A549 (cell line): Measurements from ENCODE around the gene CREG2. TPM values are rescaled to one million over a fixed set of nuclear protein-coding genes. Genes with fewer than 3 reads are reported as not detected.

Experiments used
- ATAC-seq, 2 experiments: fragments of 200-7000 bp in 1 of 2; fragments of >200 bp in 1 of 2; cut with Nextera tagmentation in 1 of 2; cut with Tn5 transposase in 1 of 2; 3 replicates each; pipeline versions ENCODE4 v1.8.0 to v1.9.1; 2018 to 2020; ENCODE audit warnings: mild to moderate bottlenecking in 1 of 2, moderate library complexity in 1 of 2
- CTCF ChIA-PET: fragments of 300-600 bp; sonication (Branson Sonifier 250); formaldehyde crosslinking; extraction: SDS; loops from one replicate; lab custom pipeline; 2021; ENCODE audit warnings: antibody characterized with exemption, inconsistent platforms; lab: Yijun Ruan, JAX
- POLR2A ChIA-PET: fragments of 350-600 bp; formaldehyde crosslinking; extraction: SDS; loops from one replicate; lab custom pipeline; 2021; ENCODE audit warnings: antibody characterized with exemption, inconsistent platforms; lab: Yijun Ruan, JAX
- DNase-seq, 2 experiments: peaks; one replicate each; pipeline versions ENCODE4 v3.0.0 to v3.0.0-alpha.2; 2011 to 2016; ENCODE audit warnings: low read depth in 1 of 2, low spot score in 1 of 2
- FAIRE-seq: peaks from 2 replicates; lab custom pipeline; 2011; peaks lifted over from hg19 to GRCh38; lab: Jason Lieb, UNC
- H3K27ac ChIP-seq, 2 experiments: fragments of >200 bp; sonication (Bioruptor Twin); formaldehyde crosslinking; 3 replicates each; pipeline ENCODE4 v1.5.1; 2016 to 2017
- H3K4me1 ChIP-seq: fragments of >200 bp; sonication (Bioruptor Twin); formaldehyde crosslinking; 3 replicates; pipeline ENCODE4 v1.6.1; 2016
- H3K4me2 ChIP-seq: fragments of >200 bp; sonication (Bioruptor Twin); formaldehyde crosslinking; 3 replicates; pipeline ENCODE4 v1.6.1; 2016
- H3K4me3 ChIP-seq: fragments of >200 bp; sonication (Bioruptor Twin); formaldehyde crosslinking; 3 replicates; pipeline ENCODE4 v1.5.1; 2016
- H3K9me3 ChIP-seq: fragments of >200 bp; sonication (Bioruptor Twin); formaldehyde crosslinking; 3 replicates; pipeline ENCODE4 v1.6.1; 2016
- BHLHE40 ChIP-seq: IDR thresholded peaks from 2 replicates; pipeline ENCODE4 v1.6.1; 2012; ENCODE audit warnings: low read depth, low read length, inconsistent platforms
- CBX2 ChIP-seq: fragments of 200-600 bp; sonication (generic); IDR thresholded peaks from 2 replicates; pipeline ENCODE4 v1.6.1; 2016; ENCODE audit warnings: low read depth, mild to moderate bottlenecking, borderline replicate concordance
- CBX8 ChIP-seq: fragments of 200-600 bp; sonication (generic); IDR thresholded peaks from 2 replicates; pipeline ENCODE4 v1.6.1; 2016
- CHD2 ChIP-seq: fragments of 150-350 bp; IDR thresholded peaks from 2 replicates; pipeline ENCODE4 v1.6.1; 2014; ENCODE audit warnings: low read length; ENCODE audit not compliant: partially characterized antibody
- CHD4 ChIP-seq: fragments of 200-600 bp; sonication (generic); IDR thresholded peaks from 2 replicates; pipeline ENCODE4 v1.6.1; 2016; ENCODE audit warnings: antibody characterized with exemption, mild to moderate bottlenecking, borderline replicate concordance
- EHF ChIP-seq: fragments of 250-450 bp; sonication (Bioruptor Pico); IDR thresholded peaks from 2 replicates; pipeline ENCODE4 v1.5.0; 2020; ENCODE audit warnings: mild to moderate bottlenecking
- EHMT2 ChIP-seq: fragments of 200-600 bp; sonication (generic); IDR thresholded peaks from 2 replicates; pipeline ENCODE4 v1.6.1; 2016; ENCODE audit warnings: antibody characterized with exemption, low read depth, mild to moderate bottlenecking, moderate library complexity
- ELK1 ChIP-seq: fragments of 150-350 bp; IDR thresholded peaks from 2 replicates; pipeline ENCODE4 v1.6.1; 2014; ENCODE audit warnings: low read depth, mild to moderate bottlenecking, low read length
- EP300 ChIP-seq, 2 experiments: fragments of >200 bp; sonication (Bioruptor Twin); formaldehyde crosslinking; IDR thresholded peaks; 2 replicates in 1 of 2; 3 replicates in 1 of 2; pipeline ENCODE4 v1.6.1; 2016 to 2017
- FOSL2 ChIP-seq, 2 experiments: fragments of 450-650 bp in 1 of 2; fragments of >200 bp in 1 of 2; sonication (Bioruptor Twin) in 1 of 2; formaldehyde crosslinking; IDR thresholded peaks; 2 replicates each; pipeline versions ENCODE4 v1.5.0 to v1.6.1; 2016 to 2020; ENCODE audit warnings: mild to moderate bottlenecking in 1 of 2, moderate library complexity in 1 of 2
- GATA3 ChIP-seq: IDR thresholded peaks from 2 replicates; pipeline ENCODE4 v1.6.1; 2012; ENCODE audit warnings: borderline replicate concordance
- HES2 ChIP-seq: fragments of >200 bp; sonication (Bioruptor Twin); formaldehyde crosslinking; IDR thresholded peaks from 2 replicates; pipeline ENCODE4 v1.6.1; 2016
- HOXA7 ChIP-seq: fragments of 250-450 bp; sonication (Bioruptor Pico); IDR thresholded peaks from 2 replicates; pipeline ENCODE4 v1.5.0; 2020; ENCODE audit warnings: mild to moderate bottlenecking, moderate library complexity
- HOXB13 ChIP-seq: fragments of 250-450 bp; sonication (Bioruptor Pico); IDR thresholded peaks from 2 replicates; pipeline ENCODE4 v1.5.0; 2020; ENCODE audit warnings: low read depth, mild to moderate bottlenecking, moderate library complexity
- JUNB ChIP-seq: fragments of >200 bp; sonication (Bioruptor Twin); formaldehyde crosslinking; IDR thresholded peaks from 2 replicates; pipeline ENCODE4 v1.6.1; 2016
- MAFK ChIP-seq: fragments of 450-650 bp; IDR thresholded peaks from 2 replicates; pipeline ENCODE4 v1.6.1; 2014; ENCODE audit not compliant: partially characterized antibody
- MAX ChIP-seq: IDR thresholded peaks from 2 replicates; pipeline ENCODE4 v1.6.1; 2012
- MAZ ChIP-seq: fragments of 150-350 bp; IDR thresholded peaks from 2 replicates; pipeline ENCODE4 v1.6.1; 2014; ENCODE audit warnings: antibody characterized with exemption, low read depth, low read length, borderline replicate concordance
- MYC ChIP-seq: IDR thresholded peaks from 2 replicates; pipeline ENCODE4 v1.6.1; 2012; ENCODE audit warnings: mild to moderate bottlenecking, inconsistent platforms, low read length, improper control_type of control experiment, borderline replicate concordance
- NFE2L2 ChIP-seq: fragments of 150-350 bp; conservative IDR thresholded peaks from 2 replicates; pipeline ENCODE4 v1.6.1; 2014; ENCODE audit warnings: low read length
- NR3C1 ChIP-seq: fragments of >200 bp; sonication (Bioruptor Twin); formaldehyde crosslinking; IDR thresholded peaks from 3 replicates; pipeline ENCODE4 v1.6.1; 2017
- PBX3 ChIP-seq: IDR thresholded peaks from 2 replicates; pipeline ENCODE4 v1.6.1; 2012
- PHF8 ChIP-seq: fragments of 200-600 bp; sonication (generic); IDR thresholded peaks from 2 replicates; pipeline ENCODE4 v1.6.1; 2016; ENCODE audit warnings: low read depth, mild to moderate bottlenecking, antibody characterized with exemption, moderate library complexity, borderline replicate concordance
- RAD21 ChIP-seq, 2 experiments: fragments of >200 bp in 1 of 2; sonication (Bioruptor Twin) in 1 of 2; formaldehyde crosslinking in 1 of 2; IDR thresholded peaks in 1 of 2; conservative IDR thresholded peaks in 1 of 2; 2 replicates in 1 of 2; 3 replicates in 1 of 2; pipeline ENCODE4 v1.6.1; 2012 to 2018; ENCODE audit warnings: inconsistent platforms in 1 of 2
- RARB ChIP-seq: fragments of 250-450 bp; sonication (Bioruptor Pico); IDR thresholded peaks from 2 replicates; pipeline ENCODE4 v1.8.0; 2021; ENCODE audit warnings: mild to moderate bottlenecking, moderate library complexity
- RCOR1 ChIP-seq: fragments of 150-350 bp; IDR thresholded peaks from 2 replicates; pipeline ENCODE4 v1.6.1; 2014; ENCODE audit warnings: antibody characterized with exemption, low read length, low read depth
- RNF2 ChIP-seq: fragments of 200-600 bp; sonication (generic); IDR thresholded peaks from 2 replicates; pipeline ENCODE4 v1.6.1; 2016; ENCODE audit warnings: low read depth, mild to moderate bottlenecking, antibody characterized with exemption, moderate library complexity, borderline replicate concordance
- SREBF2 ChIP-seq: fragments of 450-650 bp; IDR thresholded peaks from 2 replicates; pipeline ENCODE4 v1.6.1; 2014; ENCODE audit warnings: mild to moderate bottlenecking, moderate library complexity
- TFCP2L1 ChIP-seq: fragments of 250-450 bp; sonication (Bioruptor Pico); IDR thresholded peaks from 2 replicates; pipeline ENCODE4 v1.5.0; 2021; ENCODE audit warnings: mild to moderate bottlenecking
- USF2 ChIP-seq: fragments of 450-650 bp; IDR thresholded peaks from 2 replicates; pipeline ENCODE4 v1.6.1; 2014; ENCODE audit warnings: antibody characterized with exemption
- ZNF302 ChIP-seq: fragments of 250-450 bp; sonication (Bioruptor Pico); IDR thresholded peaks from 2 replicates; pipeline ENCODE4 v1.9.0; 2021; ENCODE audit warnings: inconsistent platforms, mild to moderate bottlenecking, moderate library complexity
- WGBS: methylation state at CpG from one replicate; pipeline ENCODE4 v1.1.6; 2017; ENCODE audit errors: missing lambda C conversion rate; 5-methylcytosine and 5-hydroxymethylcytosine counted together
- polyA plus RNA-seq, 4 experiments: library from polyadenylated mRNA; depleted of rRNA in 3 of 4; stranded (reverse); fragments of >200 nt; fragmentation: RNase III in 1 of 4; extraction: RNeasy Plus Mini Kit Qiagen cat#74134 plus additional on column Dnase treatment in 1 of 4; gene quantifications; 2 replicates in 3 of 4; 3 replicates in 1 of 4; pipeline ENCODE4 v1.2.3, GENCODE V29; 2011 to 2017

Gene CREG2
- polyA plus RNA-seq, 2 of the 4 experiments (the other 2 are of a cell fraction): 1.5 to 1.6 TPM

- TF ChIP-seq CBX8: no peak
- no peak for TF ChIP-seq RARB
- no peak for TF ChIP-seq USF2
- TF ChIP-seq SREBF2: no peak
- TF ChIP-seq HOXA7 (CRISPR knock-in tag): no peak
- no peaks in the 10 kb centered on the region for H3K9me3 ChIP-seq
- CTCF ChIA-PET: interaction anchor here (0.5 to 3.4 kb wide), 5 partner anchors 11 to 90 kb away, joined by 3 to 23 read pairs (median 4); no protein-coding TSS in a partner anchor
- H3K27ac ChIP-seq: peak overlapping the region; percentile 24 to 27; a peak in 3 of 6 replicates
- peaks cover 34% of the 10 kb centered on the region for H3K4me1 ChIP-seq
- H3K4me2 ChIP-seq: 0 out of 3 replicates have a peak overlapping the region, but pooled peaks have one; percentile 10
- POLR2A ChIA-PET: no interaction called here
- FAIRE-seq (no peak), ATAC-seq (no peak), DNase-seq (no peak)
- 51% methylated on average over 2 of the region's 2 CpGs for WGBS
- H3K4me3 ChIP-seq: no peak overlapping the region
These were observed 25.8 kb downstream of the CREG2 start for GRCh38 chr2:101361522-101361921.

- 54% methylated on average over 4 of the region's 4 CpGs for WGBS
- POLR2A ChIA-PET: no interaction called here
- Histone ChIP-seq H3K4me2 (0 out of 3 replicates have a peak overlapping the region, but pooled peaks have one; percentile 10), H3K9me3 (no peaks in the 10 kb centered on the region), H3K27ac (peak overlapping the region; percentile 24 to 27; a peak in 4 of 6 replicates), H3K4me3 (no peak overlapping the region), H3K4me1 (peaks cover 38% of the 10 kb centered on the region)
- no peak for ATAC-seq
- TF ChIP-seq EHF (CRISPR knock-in tag) (no peak), MAX (no peak), BHLHE40 (no peak), MYC (no peak), CBX2 (no peak), HOXB13 (no peak), EP300 (IDR thresholded peaks at IDR 0.05) (no peak), PBX3 (no peak), RARB (no peak), RNF2 (no peak), ELK1 (no peak), TFCP2L1 (CRISPR knock-in tag) (no peak), CBX8 (no peak), NFE2L2 (no peak), PHF8 (no peak), CHD4 (no peak), CHD2 (no peak), NR3C1 (no peak)
- no peak for FAIRE-seq
- DNase-seq: no peak
- CTCF ChIA-PET: interaction anchor here (0.8 to 3.4 kb wide), 5 partner anchors 10 to 58 kb away, joined by 3 to 23 read pairs (median 4); no protein-coding TSS in a partner anchor
These were observed 26.2 kb downstream of the CREG2 start for GRCh38 chr2:101361121-101361520.

GRCh38 chr2:101360232-101360631 lies 27.1 kb downstream of the CREG2 start:
- ChIA-PET CTCF (interaction anchor here (0.6 to 3.4 kb wide), 4 partner anchors 10 to 59 kb away, joined by 3 to 15 read pairs (median 4); no protein-coding TSS in a partner anchor), POLR2A (no interaction called here)
- H3K4me2 ChIP-seq: peak overlapping the region; percentile 45
- peak overlapping the region in 1 of 2 experiments; percentile 59; a peak in 3 of 6 replicates for H3K27ac ChIP-seq
- 24% methylated on average over 3 of the region's 4 CpGs for WGBS
- H3K9me3 ChIP-seq: no peaks in the 10 kb centered on the region
- no peak overlapping the region for H3K4me3 ChIP-seq
- no peak for TF ChIP-seq RCOR1
- TF ChIP-seq GATA3: peak; percentile 20; the same call in 1 of the 2 replicates
- TF ChIP-seq EHMT2: no peak
- no peak for TF ChIP-seq MAZ
- no peak for TF ChIP-seq HOXB13
- TF ChIP-seq FOSL2 (IDR thresholded peaks at IDR 0.05): peak; percentile 35; the same call in 1 of the 2 replicates
- no peak; the same call in 1 of the 2 replicates for TF ChIP-seq FOSL2 (CRISPR knock-in tag; IDR thresholded peaks at IDR 0.05)
- no peak for TF ChIP-seq RNF2
- no peak for TF ChIP-seq HES2
- TF ChIP-seq ZNF302: no peak
- TF ChIP-seq RAD21 (conservative IDR thresholded peaks at IDR 0.05 in 1 of 2, IDR thresholded peaks at IDR 0.05 in 1 of 2): no peak
- TF ChIP-seq MAFK: no peak
- TF ChIP-seq JUNB: peak; percentile 61
- TF ChIP-seq EP300 (IDR thresholded peaks at IDR 0.05): peak in 1 of 2 experiments; percentile 39; a peak in 1 of 5 replicates
- TF ChIP-seq PHF8: no peak
- DNase-seq (peak in 1 of 2 experiments; percentile 14), ATAC-seq (peak; percentile 36 to 49; a peak in 2 of 6 replicates), FAIRE-seq (no peak)
- H3K4me1 ChIP-seq: peaks cover 47% of the 10 kb centered on the region
